HG03354 (cell line): ENCODE measurements around the gene ADH1C.

Experiments
- ATAC-seq: cut with Tn5 transposase; IDR thresholded peaks from one replicate; pipeline ENCODE4 v1.9.1; 2021; ENCODE audit warnings: mild to moderate bottlenecking; ENCODE audit not compliant: unreplicated experiment, poor library complexity, severe bottlenecking

Gene ADH1C

GRCh38 chr4:99315839-99316238 is 36.7 kb downstream of the ADH1C start:
- ATAC-seq = no peak

DNA sequence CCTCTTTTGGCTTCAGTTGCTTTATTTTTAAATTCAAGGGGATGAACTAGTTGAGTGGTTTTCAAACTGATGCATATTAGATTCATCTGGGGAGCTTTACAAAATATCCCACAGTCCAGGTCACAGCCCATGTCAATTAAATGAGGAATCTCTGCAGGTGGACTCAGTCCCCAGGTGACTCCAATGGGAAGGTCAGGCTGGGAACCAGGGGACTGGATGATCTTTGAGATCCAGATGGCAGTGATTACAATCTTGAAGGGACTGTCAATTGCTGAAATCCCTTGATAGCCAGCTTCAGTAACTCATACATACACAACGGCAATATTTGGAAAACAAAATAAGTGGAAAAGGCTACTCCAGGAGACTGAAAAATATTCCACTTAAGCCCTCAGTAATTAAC is 38.3 kb downstream of the ADH1C start:
- no peak for ATAC-seq

GRCh38 chr4:99310389-99310788 is 42.2 kb downstream of the ADH1C start:
- ATAC-seq = no peak

- ATAC-seq = no peak
Measured at GRCh38 chr4:99305638-99306400, 46.7 kb downstream of the ADH1C start.

GRCh38 chr4:99301376-99302164 is 51.0 kb downstream of the ADH1C start:
- no peak for ATAC-seq

GRCh38 chr4:99300934-99301333 is 51.6 kb downstream of the ADH1C start:
- no peak for ATAC-seq

GRCh38 chr4:99293357-99293756 is 59.2 kb downstream of the ADH1C start:
- no peak for ATAC-seq

DNA sequence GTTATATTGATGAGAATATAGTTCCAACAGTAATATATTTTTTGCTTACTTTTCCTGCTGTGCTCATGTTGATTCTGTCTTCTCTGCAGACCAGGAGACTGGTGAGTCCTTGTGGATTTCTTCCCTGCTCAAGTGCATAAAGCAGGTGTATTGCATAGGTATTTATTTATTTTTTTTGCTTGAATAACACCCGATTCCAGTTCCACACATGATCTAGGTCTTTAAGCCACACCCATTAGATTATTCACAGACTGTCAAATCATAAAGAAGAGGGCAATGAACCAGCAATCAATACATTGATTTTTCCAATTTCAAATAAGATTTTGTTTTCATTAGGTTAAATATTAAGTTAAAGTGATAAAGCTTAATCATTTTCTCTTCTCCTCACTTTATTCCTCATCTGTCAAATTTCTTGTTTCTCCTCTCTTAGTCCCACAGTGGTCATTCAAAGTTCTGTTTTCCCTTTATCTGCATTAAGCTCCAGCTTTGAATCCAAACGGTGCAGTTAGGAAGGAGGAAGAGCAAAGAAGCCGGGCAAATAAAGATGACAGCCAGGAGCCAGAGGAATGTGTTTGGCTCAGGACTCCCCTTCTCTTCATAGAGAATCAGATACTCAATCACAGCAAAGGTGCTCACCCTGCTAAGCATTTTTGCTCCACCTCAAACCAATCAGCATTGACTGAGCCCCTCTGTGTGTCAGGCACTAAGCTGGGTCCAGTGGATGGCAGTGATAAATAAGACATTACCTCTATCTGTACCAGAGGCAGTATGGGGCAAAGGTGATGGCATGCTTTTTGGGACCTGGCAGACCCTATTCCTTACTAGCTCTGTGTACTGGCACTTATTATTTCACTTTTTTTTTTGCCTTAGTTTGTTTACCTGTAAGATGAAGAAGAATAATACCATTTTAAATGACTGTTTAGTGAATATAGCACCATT is 61.4 kb downstream of the ADH1C start, which contains the start of gene ADH1A:
Gene ADH1A (minus strand): TSS at position 138 of the 939 bp plus-strand sequence. CDS start 71 bp downstream, at position 67.
- no peak for ATAC-seq
